ENCODE results near the gene AKR1E2. TPM values are rescaled to one million over a fixed set of nuclear protein-coding genes. Genes with fewer than 3 reads are reported as not detected.

AKR1E2 gene
- total and polyA plus RNA-seq, 9 of the 15 experiments (the other 6 are each of a cell fraction or from before 2014, with no cell fraction given) = 4.2 to 16.6 (median 9.8) TPM

GRCh38 chr10:4790045-4790444, 36.0 kb upstream of the AKR1E2 start:
- Histone ChIP-seq H3K36me3 (ENCODE audit: control insufficient read depth, insufficient read depth, low read length) (no peaks in the 10 kb centered on the region), H3K79me2 (ENCODE audit: control insufficient read depth, insufficient read depth, low read length) (no peaks in the 10 kb centered on the region), H3K4me1 (replicated peaks in 1 of 2; ENCODE audit: control insufficient read depth in 2 of 2, insufficient read depth in 2 of 2, low read length in 2 of 2) (no peaks in the 10 kb centered on the region), H3K4me2 (ENCODE audit: insufficient read depth, low read length) (no peak overlapping the region), H4K20me1 (replicated peaks; ENCODE audit: control insufficient read depth, insufficient read depth, low read length) (no peaks in the 10 kb centered on the region), H3K27ac (ENCODE audit: extremely low read depth, low read depth, low read length) (no peak overlapping the region), H3K9me3 (replicated peaks; ENCODE audit: control insufficient read depth, insufficient read depth, low read depth, low read length) (0 out of 2 replicates have a peak, but pooled peaks cover 1% of the 10 kb centered on the region), H2AFZ (ENCODE audit: low read depth, low read length) (no peak overlapping the region), H3K9ac (ENCODE audit: insufficient read depth in 1 of 2, low read depth in 2 of 2, low read length in 2 of 2) (no peak overlapping the region), H3K27me3 (ENCODE audit: control insufficient read depth in 2 of 2, insufficient read depth in 2 of 2, low read length in 2 of 2) (peaks cover 5 to 16% of the 10 kb centered on the region in 2 experiments; a peak in 3 of 5 replicates), H3K4me3 (no peak overlapping the region), H3K9me1 (ENCODE audit: control insufficient read depth, insufficient read depth, low read length) (no peaks in the 10 kb centered on the region)
- no TSS peak for BruUV-seq (replicated peaks)
- ChIA-PET POLR2A (interaction anchor here (0.7 to 0.8 kb wide), 2 partner anchors 9 to 14 kb away, joined by 3 read pairs; no protein-coding TSS in a partner anchor), CTCF (ENCODE audit: low intra/inter-chr PET ratio) (no interaction called here)
- WGBS (ENCODE audit: insufficient coverage, low coverage, missing lambda C conversion rate) = 0% methylated on average over 3 of the region's 3 CpGs
- TF ChIP-seq BCOR (IDR thresholded peaks at IDR 0.05) (no peak), ZNF316 (IDR thresholded peaks at IDR 0.05) (peak; percentile 43; the same call in 1 of the 2 replicates)
- no peak for DNase-seq (ENCODE audit: extremely low read depth in 1 of 4, low spot score in 3 of 4)
- in situ Hi-C loops (cut with MboI) = no loop called here
- no peak for FAIRE-seq
- ATAC-seq = no peak
- intact Hi-C loops (cut with micrococcal nuclease) = no loop called here

- BruUV-seq (replicated peaks) = no TSS peak
- Histone ChIP-seq H3K79me2 (ENCODE audit: control insufficient read depth, insufficient read depth, low read length) (no peaks in the 10 kb centered on the region), H3K36me3 (ENCODE audit: control insufficient read depth, insufficient read depth, low read length) (no peaks in the 10 kb centered on the region), H3K4me1 (replicated peaks in 1 of 2; ENCODE audit: control insufficient read depth in 2 of 2, insufficient read depth in 2 of 2, low read length in 2 of 2) (no peaks in the 10 kb centered on the region), H4K20me1 (replicated peaks; ENCODE audit: control insufficient read depth, insufficient read depth, low read length) (no peaks in the 10 kb centered on the region), H3K9ac (ENCODE audit: insufficient read depth in 1 of 2, low read depth in 2 of 2, low read length in 2 of 2) (no peak overlapping the region), H3K4me2 (ENCODE audit: insufficient read depth, low read length) (no peak overlapping the region), H3K9me3 (replicated peaks; ENCODE audit: control insufficient read depth, insufficient read depth, low read depth, low read length) (0 out of 2 replicates have a peak, but pooled peaks cover 1% of the 10 kb centered on the region), H3K27me3 (ENCODE audit: control insufficient read depth in 2 of 2, insufficient read depth in 2 of 2, low read length in 2 of 2) (peaks cover 5 to 9% of the 10 kb centered on the region in 2 experiments; a peak in 3 of 5 replicates), H3K27ac (ENCODE audit: extremely low read depth, low read depth, low read length) (no peak overlapping the region), H3K9me1 (ENCODE audit: control insufficient read depth, insufficient read depth, low read length) (no peaks in the 10 kb centered on the region), H2AFZ (ENCODE audit: low read depth, low read length) (no peak overlapping the region), H3K4me3 (no peak overlapping the region)
- CTCF ChIA-PET (ENCODE audit: low intra/inter-chr PET ratio) = no interaction called here
- FAIRE-seq (no peak), ATAC-seq (no peak), DNase-seq (ENCODE audit: extremely low read depth in 1 of 4, low spot score in 3 of 4) (no peak)
- POLR2A ChIA-PET = no interaction called here
- intact Hi-C loops (cut with micrococcal nuclease) (no loop called here), in situ Hi-C loops (cut with MboI) (no loop called here)
- no peak for TF ChIP-seq ZKSCAN3 (CRISPR knock-in tag; IDR thresholded peaks at IDR 0.05)
- TF ChIP-seq TOE1 (IDR thresholded peaks at IDR 0.05; ENCODE audit: borderline replicate concordance) = no peak
- no peak for TF ChIP-seq TOE1 (CRISPR knock-in tag; IDR thresholded peaks at IDR 0.05; ENCODE audit: borderline replicate concordance, low read depth)
- TF ChIP-seq EGR1 (conservative IDR thresholded peaks at IDR 0.05) = no peak
- TF ChIP-seq HMG20A (CRISPR knock-in tag; conservative IDR thresholded peaks at IDR 0.05) = no peak
- TF ChIP-seq BCOR (IDR thresholded peaks at IDR 0.05) = no peak
- TF ChIP-seq, protein P1, sequence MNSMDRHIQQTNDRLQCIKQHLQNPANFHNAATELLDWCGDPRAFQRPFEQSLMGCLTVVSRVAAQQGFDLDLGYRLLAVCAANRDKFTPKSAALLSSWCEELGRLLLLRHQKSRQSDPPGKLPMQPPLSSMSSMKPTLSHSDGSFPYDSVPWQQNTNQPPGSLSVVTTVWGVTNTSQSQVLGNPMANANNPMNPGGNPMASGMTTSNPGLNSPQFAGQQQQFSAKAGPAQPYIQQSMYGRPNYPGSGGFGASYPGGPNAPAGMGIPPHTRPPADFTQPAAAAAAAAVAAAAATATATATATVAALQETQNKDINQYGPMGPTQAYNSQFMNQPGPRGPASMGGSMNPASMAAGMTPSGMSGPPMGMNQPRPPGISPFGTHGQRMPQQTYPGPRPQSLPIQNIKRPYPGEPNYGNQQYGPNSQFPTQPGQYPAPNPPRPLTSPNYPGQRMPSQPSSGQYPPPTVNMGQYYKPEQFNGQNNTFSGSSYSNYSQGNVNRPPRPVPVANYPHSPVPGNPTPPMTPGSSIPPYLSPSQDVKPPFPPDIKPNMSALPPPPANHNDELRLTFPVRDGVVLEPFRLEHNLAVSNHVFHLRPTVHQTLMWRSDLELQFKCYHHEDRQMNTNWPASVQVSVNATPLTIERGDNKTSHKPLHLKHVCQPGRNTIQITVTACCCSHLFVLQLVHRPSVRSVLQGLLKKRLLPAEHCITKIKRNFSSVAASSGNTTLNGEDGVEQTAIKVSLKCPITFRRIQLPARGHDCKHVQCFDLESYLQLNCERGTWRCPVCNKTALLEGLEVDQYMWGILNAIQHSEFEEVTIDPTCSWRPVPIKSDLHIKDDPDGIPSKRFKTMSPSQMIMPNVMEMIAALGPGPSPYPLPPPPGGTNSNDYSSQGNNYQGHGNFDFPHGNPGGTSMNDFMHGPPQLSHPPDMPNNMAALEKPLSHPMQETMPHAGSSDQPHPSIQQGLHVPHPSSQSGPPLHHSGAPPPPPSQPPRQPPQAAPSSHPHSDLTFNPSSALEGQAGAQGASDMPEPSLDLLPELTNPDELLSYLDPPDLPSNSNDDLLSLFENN (IDR thresholded peaks at IDR 0.05; ENCODE audit: low read depth in 2 of 2, low read length in 2 of 2) = no peak
- TF ChIP-seq CBX5 (IDR thresholded peaks at IDR 0.05; ENCODE audit: borderline replicate concordance, low read depth) = no peak
- WGBS (ENCODE audit: insufficient coverage, low coverage, missing lambda C conversion rate) = 5% methylated on average over 4 of the region's 4 CpGs
Observed at GRCh38 chr10:4790922-4791321, 35.1 kb upstream of the AKR1E2 start.
